Measurements from ENCODE around the gene MED14.

Gene MED14

GRCh38 chrX:40688929-40689328 lies 46.4 kb downstream of the MED14 start:
- no peak overlapping the region for H3K27ac ChIP-seq
- TF ChIP-seq ZFX (IDR thresholded peaks at IDR 0.05; ENCODE audit: borderline replicate concordance) (no peak), CTCF (IDR thresholded peaks at IDR 0.05) (no peak)

- TF ChIP-seq ZFX (IDR thresholded peaks at IDR 0.05; ENCODE audit: borderline replicate concordance) (no peak), CTCF (IDR thresholded peaks at IDR 0.05) (no peak)
- no peak overlapping the region for H3K27ac ChIP-seq
Measured at GRCh38 chrX:40687169-40687568, 48.2 kb downstream of the MED14 start.

GRCh38 chrX:40685362-40685918 lies 49.9 kb downstream of the MED14 start:
- H3K27ac ChIP-seq: no peak overlapping the region
- TF ChIP-seq ZFX (IDR thresholded peaks at IDR 0.05; ENCODE audit: borderline replicate concordance) (no peak), CTCF (IDR thresholded peaks at IDR 0.05) (no peak)

GRCh38 chrX:40684092-40684491 lies 51.2 kb downstream of the MED14 start:
- no peak for TF ChIP-seq ZFX (IDR thresholded peaks at IDR 0.05; ENCODE audit: borderline replicate concordance)
- no peak for TF ChIP-seq CTCF (IDR thresholded peaks at IDR 0.05)
- no peak overlapping the region for H3K27ac ChIP-seq

GRCh38 chrX:40683245-40683644 lies 52.1 kb downstream of the MED14 start:
- no peak overlapping the region for H3K27ac ChIP-seq
- TF ChIP-seq ZFX (IDR thresholded peaks at IDR 0.05; ENCODE audit: borderline replicate concordance): no peak
- TF ChIP-seq CTCF (IDR thresholded peaks at IDR 0.05): no peak

- TF ChIP-seq CTCF (IDR thresholded peaks at IDR 0.05): no peak
- TF ChIP-seq ZFX (IDR thresholded peaks at IDR 0.05; ENCODE audit: borderline replicate concordance): no peak
- H3K27ac ChIP-seq: no peak overlapping the region
Measured at GRCh38 chrX:40671126-40671525, 64.2 kb downstream of the MED14 start.

GRCh38 chrX:40663880-40664630 lies 71.3 kb downstream of the MED14 start:
- no peak overlapping the region for H3K27ac ChIP-seq
- TF ChIP-seq CTCF (IDR thresholded peaks at IDR 0.05): no peak
- no peak for TF ChIP-seq ZFX (IDR thresholded peaks at IDR 0.05; ENCODE audit: borderline replicate concordance)
